AG04449 (cell line): ENCODE data around the gene CARF.

Experiments used
- CTCF ChIA-PET: fragments of 350-600 bp; formaldehyde crosslinking; extraction: SDS; loops from one replicate; lab custom pipeline; 2021; ENCODE audit warnings: antibody characterized with exemption; lab: Yijun Ruan, JAX
- POLR2A ChIA-PET: fragments of 400-600, 350-600 bp; formaldehyde crosslinking; extraction: SDS; loops from one replicate; lab custom pipeline; 2020; ENCODE audit warnings: antibody characterized with exemption, inconsistent platforms; lab: Yijun Ruan, JAX
- DNase-seq: peaks from one replicate; pipeline ENCODE4 v3.0.0-alpha.2; 2010; ENCODE audit warnings: low read depth, low spot score
- H3K4me3 ChIP-seq: 2 replicates; pipeline ENCODE4 v1.5.1; 2011; ENCODE audit warnings: low read depth, mild to moderate bottlenecking, control low read depth, low read length
- CTCF ChIP-seq: IDR thresholded peaks from one replicate; pipeline ENCODE4 v1.5.1; 2011; ENCODE audit warnings: mild to moderate bottlenecking, moderate library complexity, low read length, control low read depth, inconsistent platforms; ENCODE audit not compliant: insufficient read depth; ENCODE audit errors: missing control alignments

Gene CARF

DNA sequence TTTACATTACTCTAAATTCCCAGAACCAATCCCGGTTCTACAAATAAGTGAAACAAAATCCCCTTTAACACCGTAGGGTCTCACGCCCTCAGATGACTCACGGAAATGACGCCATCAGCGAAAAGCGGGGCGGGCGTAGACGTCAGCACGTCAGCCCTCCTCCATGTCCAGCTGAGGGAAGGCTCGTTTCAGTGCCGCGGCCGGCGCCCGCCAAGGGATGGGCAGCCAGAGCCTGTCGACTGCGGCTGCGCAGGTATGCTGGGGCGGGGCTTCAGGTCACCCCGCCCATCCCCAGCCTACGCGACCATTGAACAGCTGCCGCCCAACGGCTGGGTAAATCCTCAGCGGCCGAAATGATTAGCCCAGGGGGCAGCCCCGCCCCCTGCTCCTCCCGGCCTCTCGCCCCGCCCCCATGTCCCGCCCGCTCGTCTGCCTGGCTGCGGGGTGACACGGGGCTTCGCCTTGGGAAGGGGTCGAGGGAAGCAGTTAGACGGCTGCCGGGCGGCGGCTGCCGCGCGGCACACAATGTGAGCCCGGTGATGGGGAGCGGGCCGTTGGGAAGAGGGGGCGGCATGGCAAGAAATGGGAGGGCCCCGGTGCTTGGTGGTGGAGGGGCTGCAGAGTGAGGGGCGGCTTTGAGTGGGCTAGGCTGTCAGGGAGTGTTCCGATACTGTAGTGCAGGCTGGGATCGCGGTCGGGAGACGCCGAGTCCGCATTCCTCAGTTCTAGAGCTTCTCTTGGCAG lies 102.6 kb downstream of the CARF start, which contains the start of gene NBEAL1:
Gene NBEAL1 (plus strand): TSS at position 420 of the 744 bp plus-strand sequence. CDS start 1,510 bp downstream, outside the sequence.
- no peak for TF ChIP-seq CTCF

GRCh38 chr2:203016716-203017115 lies 104.6 kb downstream of the CARF start:
- H3K4me3 ChIP-seq: peak overlapping the region; percentile 44
- ChIA-PET CTCF (no interaction called here), POLR2A (no interaction called here)
- no peak for TF ChIP-seq CTCF
- DNase-seq: no peak

More for the DNA sequence above, 102.6 kb downstream of the CARF start, which contains the start of gene NBEAL1:
- CTCF ChIA-PET: no interaction called here
- H3K4me3 ChIP-seq: peak within 1 kb of the TSS; percentile 91
- peak; percentile 95 for DNase-seq
- POLR2A ChIA-PET: interaction anchor here (0.7 to 0.9 kb wide), 2 partner anchors 19 to 105 kb away, joined by 3 read pairs; no protein-coding TSS in a partner anchor

DNA sequence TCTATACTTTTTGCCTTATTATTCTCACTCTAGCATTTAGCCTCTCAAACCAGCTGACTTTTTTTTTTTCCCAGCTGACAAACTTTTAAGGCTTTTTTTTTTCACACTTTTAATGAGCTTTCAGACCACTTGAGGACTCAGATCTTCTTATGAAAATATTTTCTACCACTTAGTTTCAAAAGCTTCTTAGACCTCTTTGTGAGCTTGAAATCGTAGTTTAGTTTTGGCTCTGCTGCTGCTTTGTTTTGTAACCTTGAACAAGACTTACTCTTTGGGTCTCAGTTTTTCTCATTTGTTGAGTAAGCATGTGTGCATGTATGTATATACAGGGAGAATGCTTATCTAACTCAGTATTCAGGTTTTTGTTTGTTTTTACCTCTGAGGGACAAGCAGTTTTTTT lies 106.1 kb downstream of the CARF start:
- ChIA-PET CTCF (interaction anchor here (1.0 kb wide), 1 partner anchor 430 kb away, joined by 3 read pairs; no protein-coding TSS in a partner anchor), POLR2A (no interaction called here)
- peak overlapping the region; percentile 44 for H3K4me3 ChIP-seq
- DNase-seq: no peak
- TF ChIP-seq CTCF: no peak

DNA sequence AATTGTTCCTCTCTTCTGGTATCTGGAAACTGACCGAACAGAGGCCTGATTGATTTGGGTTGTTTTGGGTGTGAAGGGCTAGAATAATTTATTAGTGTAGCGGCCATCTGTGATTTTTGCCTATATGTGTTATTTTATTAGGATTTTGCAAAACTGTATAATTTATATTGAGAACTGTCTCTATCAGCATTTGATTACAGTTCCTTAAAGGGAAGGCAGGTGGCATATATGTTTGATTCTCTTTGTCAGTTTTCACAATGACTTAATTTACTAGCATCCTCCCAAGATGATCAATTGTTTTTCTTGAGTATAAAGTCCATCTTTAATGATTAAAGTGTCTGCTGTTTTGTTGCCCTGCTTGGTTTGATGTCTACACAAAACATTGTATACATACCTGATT lies 107.1 kb downstream of the CARF start:
- no peak overlapping the region for H3K4me3 ChIP-seq
- TF ChIP-seq CTCF: no peak
- no peak for DNase-seq
- ChIA-PET CTCF (no interaction called here), POLR2A (no interaction called here)

- no peak for DNase-seq
- TF ChIP-seq CTCF: no peak
- ChIA-PET POLR2A (no interaction called here), CTCF (no interaction called here)
- no peak overlapping the region for H3K4me3 ChIP-seq
Observed at GRCh38 chr2:203021991-203022390, 109.9 kb downstream of the CARF start.

GRCh38 chr2:203022751-203023150 lies 110.7 kb downstream of the CARF start:
- no peak for DNase-seq
- CTCF ChIA-PET: no interaction called here
- POLR2A ChIA-PET: no interaction called here
- no peak for TF ChIP-seq CTCF
- H3K4me3 ChIP-seq: no peak overlapping the region
